C1 segment of cervical spinal cord (tissue), 14 donors: ENCODE results near the gene TOB1.
"Not testable (repeated sequence)": the region's sequence is repeated elsewhere in the genome, so short reads cannot be mapped to it uniquely, and the experiment has no call there.

Experiments
- DNase-seq, 14 donors: peaks; one replicate each; lab custom pipeline; 2025; lab: John Stamatoyannopoulos, UW

The TOB1 gene

DNA sequence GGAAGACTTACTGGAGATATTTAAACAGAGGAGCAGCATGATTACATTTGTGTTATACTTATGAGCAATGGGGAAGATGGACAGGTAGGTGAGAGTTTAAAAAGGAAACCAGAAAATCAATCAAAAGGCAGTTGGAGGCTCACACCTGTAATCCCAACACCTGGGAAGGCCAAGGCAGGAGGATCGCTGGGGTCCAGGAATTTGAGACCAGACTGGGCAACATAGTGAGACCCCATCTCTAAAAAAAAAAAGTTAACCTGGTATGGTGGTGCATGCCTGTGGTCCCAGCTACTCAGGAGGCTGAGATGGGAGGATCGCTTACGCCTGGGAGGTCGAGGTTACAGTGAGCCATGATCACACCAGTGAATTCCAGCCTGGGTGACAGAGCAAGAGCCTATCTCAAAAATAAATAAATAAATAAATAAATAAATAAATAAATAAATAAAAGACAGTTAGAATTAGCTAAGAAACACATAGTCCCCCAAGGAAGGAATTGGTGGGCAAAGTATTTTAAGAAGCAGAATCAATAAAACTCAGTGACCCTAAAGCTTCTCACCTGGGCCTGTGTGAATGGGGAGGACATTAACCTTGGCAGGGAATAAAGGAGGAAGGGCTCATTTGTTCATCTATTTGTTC lies 32.3 kb upstream of the TOB1 start:
- no peak for DNase-seq

DNA sequence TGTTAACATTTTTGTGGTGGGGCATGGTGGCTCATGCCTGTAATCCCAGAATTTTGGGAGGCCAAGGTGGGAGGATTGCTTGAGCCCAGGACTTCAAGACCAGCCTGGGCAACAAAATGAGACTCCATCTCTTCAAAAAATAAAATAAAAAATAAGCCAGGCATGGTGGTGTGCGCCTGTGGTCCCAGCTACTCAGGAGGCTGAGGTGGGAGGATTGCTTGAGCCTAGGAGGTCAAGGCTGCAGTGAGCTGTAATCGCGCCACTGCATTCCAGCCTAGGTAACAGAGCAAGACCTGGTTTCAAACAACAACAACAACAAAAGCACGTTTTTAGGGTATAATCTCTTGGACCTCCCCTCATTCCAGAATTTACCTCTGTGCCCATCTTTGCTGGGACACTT lies 28.4 kb upstream of the TOB1 start:
- DNase-seq, result not testable (repeated sequence)

DNA sequence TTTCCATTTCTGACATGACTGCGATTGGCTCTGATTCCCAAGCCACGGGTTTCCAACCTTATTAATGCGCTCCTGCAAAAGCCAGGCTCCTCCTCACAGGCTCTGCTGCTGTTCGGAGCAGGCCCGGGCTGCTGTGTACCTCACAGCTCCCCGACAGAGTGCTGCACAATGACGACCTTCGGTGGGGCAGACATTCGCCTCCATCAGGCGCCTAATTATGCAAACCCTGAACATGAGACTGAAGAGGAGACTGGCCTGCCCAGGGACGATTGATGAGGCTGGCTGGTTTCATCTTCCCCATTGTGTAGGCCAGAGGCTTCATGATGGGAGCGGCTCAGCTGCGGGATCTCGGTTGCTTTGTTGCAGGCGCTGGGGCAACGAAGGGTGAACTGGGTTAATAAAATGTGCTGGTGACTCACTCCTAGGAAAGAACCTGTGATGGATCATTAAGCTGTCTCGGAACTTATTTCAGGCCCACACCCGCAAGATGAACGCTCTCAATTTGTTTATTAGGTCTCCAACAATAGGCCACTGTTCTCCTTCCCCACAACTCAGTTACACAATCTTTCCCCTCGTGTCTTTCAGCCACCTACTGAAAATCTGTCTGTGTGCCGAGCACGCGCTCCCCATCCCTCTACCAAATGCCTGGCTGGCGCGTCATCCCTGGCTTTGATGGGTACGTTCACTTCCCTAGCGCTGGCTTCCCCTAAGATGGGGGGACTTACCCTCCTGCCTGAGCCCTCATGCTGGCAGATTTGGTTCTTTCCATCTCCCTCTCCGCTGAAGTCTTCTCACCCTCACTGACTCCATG lies 27.2 kb upstream of the TOB1 start:
- peak in 12 of 14 donors; percentile 21 to 86 (median 68) for DNase-seq

DNA sequence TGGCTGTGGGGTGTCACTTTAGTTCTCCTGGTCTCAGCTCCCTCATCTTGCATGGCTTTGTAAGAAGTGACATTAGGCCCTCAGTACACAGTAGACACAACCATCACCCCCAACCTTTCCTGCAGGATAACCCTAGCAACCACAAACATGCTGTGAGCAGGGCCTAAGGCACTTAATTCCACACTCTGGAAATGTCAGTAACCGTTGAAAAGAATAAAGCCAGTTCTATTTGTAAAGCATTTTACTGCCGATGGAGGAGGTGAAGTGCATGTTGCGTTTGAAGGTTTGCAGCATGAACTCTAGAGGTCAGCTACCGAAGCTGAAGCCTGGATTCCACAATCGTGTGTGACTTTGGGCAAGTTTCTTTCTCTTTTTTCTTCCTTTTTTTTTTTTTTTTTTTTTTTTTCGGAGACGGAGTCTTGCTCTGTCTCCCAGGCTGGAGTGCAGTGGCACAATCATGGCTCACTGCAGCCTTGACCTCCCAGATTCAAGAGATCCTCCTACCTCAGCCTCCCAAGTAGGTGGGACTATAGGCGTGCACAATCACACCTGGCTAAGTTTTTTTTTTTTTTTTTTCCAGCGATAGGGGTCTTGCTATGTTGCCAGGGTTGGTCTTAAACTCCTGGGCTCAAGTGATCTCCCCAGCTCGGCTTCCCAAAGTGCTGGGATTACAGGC lies 26.1 kb upstream of the TOB1 start:
- DNase-seq, result no peak

DNA sequence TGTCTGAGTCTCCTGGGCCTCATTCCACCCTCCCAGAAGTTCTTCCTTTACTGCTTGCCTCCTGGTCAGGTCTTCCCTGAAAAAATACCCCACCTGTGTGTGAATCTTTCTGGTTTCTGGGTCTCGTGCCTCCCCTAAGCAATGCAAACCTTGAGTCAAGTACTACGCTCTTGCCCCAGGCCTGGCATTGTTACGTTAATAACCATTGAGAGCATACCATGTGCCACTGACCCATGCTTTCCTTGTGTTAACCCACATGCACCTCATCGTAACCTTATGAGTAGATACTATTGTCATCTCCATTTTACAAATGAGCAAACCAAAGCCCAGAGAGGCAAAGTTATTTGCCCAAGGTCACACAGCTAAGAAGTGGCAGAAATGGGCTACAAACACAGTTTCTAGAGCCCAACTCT lies 25.4 kb upstream of the TOB1 start:
- DNase-seq, result no peak

DNA sequence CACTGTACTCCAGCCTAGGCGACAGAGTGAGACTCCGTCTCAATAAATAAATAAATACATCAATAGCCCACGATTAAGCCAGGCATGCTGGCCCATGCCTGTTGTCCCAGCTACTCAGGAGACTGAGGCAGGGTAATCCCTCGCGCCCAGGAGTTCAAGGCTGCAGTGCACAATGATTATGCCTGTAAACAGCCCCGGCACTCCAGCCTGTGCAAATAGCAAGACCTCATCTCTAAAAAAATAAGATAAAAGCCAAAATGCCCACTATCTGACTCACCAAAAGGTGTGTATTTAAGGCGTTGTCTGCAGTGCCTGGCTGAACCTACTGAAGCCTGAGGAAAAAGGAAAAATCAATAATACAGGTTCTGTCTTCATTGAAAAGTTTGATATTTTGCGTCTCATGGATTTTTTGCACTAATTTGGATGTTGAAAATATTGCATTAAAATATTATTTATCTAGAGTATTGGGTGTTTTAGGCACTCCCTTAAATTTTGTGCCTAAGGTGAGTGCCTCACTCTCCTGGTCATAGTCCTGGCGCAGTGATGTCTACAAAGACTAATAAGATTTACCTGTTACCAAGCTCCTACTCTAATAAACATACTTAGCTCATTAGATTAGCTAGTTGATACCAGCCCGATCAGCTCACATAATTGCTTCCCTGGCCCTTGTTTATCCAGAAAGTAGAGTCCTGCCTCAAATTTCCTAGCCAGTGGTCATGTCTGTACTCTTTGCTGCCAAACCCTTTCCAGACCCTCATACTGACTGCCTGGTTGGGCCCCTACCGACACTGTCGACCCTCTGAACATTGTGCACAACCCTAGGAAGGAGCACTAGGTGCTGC lies 24.7 kb upstream of the TOB1 start:
- DNase-seq, result no peak

DNA sequence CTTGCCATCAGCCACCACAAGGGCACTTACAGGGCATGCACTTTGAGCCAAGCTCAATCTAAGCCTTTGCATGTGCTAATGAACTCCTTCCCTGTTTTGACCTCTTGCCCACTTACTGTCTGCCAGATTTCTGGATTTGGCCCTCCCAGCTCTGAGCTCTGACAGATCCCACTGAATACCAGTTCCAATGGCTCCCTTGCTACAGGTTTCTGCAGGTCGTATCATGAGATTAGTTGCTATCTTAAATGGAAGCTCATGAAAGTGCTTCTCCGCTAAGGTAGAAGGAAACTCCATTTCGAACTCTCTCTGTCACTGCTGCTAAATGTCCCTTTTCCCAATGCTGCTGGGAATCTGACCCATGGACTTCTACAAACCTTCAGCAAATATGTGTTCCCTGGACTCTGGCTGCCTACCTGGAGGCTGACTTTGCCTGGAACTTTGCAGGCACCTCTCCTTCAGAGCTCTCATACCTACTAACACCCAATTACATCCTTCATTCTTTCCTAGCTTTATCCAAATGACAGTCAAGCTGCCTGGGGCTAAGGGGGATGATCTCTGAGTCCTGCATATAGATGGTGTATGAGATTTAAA lies 23.5 kb upstream of the TOB1 start:
- no peak for DNase-seq

DNA sequence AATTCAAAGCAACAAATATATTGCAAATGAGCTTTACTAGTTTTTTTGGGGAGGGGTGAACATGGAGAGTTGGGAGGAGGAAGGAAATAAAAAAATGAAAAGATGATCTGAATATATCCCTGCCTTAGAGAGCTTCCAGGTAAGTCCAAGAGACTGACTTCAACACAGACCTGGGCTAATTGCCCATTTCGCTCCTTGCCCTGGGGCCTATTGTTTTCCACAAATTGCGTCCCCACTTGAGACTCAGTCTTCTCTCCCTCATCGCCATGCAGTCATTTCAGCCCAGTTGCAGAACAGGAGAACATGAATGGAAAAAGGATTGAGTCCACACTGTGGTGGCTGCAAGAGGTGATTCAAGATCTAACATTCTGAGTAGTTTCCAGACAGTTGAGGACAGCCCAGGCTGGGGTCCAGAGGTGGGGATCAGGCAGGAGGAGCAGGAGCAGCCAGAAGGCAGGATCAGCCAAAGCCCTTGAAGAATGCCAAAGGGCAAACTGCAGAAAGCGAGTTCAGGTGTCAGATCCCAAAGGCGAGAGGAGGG lies 21.6 kb upstream of the TOB1 start:
- DNase-seq, result no peak

DNA sequence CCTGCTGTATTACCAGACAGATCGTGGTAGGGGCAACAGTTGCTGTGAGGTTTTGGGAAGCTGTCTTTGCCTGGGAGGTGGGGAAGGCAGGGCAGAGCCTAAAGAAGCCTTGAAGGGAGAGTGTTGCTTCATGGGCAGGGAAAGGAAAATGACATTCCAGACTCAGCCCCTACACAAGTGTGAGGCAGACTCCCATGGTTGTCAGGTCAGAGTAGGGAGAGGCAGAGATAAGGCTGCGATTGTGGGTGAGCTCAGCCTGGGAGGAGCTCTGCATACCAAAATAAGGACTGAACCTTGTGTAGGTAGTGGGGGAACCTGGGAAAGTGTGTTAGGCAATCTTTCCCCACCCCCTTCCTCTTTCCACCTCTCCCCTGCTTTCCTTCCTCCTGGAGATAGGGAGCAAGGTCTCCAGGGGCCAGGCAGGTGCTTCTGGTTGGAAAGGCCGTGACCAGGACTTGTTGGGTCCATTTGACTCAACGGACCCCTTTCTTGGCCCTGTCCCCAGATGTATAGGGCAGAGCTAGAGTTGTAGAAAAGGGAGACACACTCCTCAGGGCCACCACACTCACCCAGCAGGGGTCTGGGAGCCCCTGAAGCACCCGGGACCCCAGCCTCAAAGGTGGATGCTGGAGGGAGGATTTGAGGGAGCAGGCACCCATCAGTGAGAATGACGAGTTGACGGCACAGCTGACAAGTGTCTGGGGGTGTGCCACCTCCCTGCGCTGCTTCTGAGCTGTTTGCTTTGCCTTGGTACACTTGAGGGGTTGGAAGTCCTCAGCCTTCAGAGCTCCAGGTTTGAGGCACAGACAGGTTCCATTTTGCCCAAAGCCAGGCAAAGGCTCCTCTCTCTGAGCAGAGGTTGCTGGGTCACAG lies 18.5 kb upstream of the TOB1 start:
- DNase-seq, result no peak

DNA sequence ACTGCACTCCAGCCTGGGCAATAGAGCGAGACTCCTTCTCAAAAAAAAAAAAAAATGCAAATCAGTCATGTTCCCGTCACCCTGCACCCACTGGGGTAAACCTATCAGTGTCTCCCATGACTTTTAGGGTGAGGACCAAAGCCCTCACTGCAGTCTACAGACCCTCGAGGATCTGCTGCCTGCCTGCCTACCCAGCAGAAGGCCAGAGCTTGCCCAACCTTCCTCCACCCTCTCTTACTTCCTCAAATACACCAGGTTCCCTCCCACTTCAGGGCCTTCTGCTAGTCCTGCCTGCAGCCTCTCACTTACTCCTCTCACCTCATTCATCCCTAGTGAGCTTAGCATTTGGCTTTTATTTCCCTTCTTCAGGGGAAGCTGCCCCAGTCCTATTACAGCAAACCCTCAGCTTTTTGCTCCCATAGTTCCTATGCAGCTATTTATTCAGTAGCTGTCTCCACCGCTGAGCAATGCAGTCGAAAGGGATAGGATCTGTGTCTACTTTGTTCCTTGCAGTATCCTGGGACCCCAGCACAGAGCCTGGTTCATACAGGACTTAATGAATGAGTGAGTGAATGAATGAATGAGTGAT lies 17.8 kb upstream of the TOB1 start:
- no peak for DNase-seq

DNA sequence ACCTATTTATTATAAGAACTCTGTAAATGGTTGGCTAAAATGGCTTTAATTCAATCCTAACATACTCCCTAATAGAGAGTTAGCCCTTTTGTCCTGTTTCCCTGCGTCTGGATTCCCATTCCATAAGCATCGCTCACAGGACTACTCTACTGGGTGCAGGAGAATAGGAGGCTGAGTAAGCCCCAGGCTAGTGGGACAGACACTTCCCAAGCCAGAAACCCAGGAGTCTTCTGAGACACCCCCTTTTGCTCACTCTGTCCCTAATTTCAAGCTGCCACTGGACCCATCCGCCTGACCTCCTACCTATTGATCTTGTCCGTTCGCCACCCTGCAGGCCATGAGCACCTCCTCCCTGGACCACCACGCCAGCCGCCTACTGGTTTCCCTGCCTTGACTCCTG lies 16.7 kb upstream of the TOB1 start:
- no peak for DNase-seq

DNA sequence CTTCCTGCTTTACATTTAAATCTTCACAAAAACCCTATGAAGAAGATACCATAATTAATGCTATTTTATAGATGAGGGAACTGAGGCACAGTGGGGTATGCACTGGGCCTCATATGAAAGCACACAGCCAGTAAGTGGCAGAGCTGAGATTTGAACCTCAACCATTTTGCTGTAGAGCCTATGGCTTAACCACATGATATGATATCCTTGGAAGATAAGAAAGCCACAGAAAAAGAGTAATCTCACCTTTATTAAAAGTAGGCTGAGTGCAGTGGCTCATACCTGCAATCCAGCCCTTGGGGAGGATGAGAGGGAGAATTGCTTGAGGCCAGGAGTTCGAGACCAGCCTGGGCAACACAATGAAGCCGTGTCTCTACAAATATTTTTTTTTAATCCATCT lies 15.0 kb upstream of the TOB1 start:
- DNase-seq, result no peak

DNA sequence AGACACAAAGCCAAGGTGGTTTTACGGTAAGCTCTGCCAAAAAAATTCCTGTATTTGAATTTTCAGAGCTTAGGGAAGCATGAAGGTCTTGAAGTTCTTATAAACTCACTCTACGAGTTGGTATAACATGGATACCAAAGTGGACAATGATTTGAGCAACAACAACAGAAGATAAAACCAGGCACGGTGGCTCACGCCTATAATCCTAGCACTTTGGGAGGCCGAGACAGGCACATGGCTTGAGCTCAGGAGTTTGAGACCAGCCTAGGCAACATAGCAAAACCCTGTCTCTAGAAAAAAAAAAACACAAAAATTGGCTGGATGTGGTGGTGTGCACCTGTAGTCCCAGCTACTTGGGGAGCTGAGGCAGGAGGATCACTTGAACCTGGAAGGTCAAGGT lies 12.9 kb upstream of the TOB1 start:
- no peak for DNase-seq

DNA sequence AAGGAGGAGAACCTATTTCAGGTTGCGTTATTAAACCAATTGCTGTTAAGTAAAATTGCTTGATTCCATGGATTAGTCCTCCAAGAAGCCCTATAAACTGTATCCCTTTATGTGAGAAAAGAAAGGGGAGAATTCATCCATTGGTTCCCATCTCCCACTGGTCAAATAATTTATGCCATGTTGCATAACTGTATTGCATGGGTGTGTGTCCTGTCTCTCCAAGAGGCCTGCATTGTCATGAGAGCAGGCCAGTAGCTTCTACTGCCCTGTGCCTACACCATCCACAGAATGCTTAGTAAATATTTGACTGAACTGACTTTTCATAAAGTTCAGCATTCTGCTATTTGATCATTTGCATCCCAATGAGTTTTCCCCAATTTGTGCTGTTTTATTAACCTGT lies 11.7 kb upstream of the TOB1 start:
- no peak for DNase-seq

DNA sequence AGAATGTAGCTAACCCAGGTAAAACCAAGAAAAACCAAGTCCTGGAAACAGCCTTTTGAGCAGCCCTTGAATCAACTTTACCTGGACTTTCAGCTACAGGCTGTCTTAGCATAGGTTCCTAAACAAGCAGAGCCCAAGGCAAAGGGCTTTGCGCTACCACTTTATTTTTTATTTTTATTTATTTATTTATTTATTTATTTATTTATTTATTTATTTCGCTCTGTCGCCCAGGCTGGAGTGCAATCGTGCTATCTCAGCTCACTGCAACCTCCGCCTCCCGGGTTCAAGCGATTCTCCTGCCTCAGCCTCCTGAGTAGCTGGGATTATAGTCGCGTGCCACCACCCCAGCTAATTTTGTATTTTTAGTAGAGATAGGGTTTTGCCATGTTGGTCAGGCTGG lies 10.9 kb upstream of the TOB1 start:
- not testable (repeated sequence) for DNase-seq

DNA sequence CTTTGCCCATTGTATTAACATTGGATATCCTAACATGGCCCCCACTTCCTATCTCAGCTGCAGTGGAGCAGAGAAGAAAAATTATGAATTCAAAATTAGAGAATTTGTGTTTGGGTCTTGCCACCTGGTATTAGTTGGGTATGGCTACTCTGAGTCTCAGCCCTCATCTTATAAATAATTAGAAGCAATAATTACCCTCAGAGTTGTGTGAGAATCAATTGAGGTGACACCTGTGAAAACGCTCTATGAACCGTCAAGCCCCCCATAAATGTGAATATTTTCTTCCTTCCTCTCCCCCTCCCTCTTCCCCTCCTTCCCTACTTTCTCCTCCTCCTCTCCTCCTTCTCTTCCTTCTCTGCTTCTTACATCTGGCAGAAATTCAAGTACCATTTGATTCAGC lies 8.9 kb upstream of the TOB1 start:
- DNase-seq, result no peak

DNA sequence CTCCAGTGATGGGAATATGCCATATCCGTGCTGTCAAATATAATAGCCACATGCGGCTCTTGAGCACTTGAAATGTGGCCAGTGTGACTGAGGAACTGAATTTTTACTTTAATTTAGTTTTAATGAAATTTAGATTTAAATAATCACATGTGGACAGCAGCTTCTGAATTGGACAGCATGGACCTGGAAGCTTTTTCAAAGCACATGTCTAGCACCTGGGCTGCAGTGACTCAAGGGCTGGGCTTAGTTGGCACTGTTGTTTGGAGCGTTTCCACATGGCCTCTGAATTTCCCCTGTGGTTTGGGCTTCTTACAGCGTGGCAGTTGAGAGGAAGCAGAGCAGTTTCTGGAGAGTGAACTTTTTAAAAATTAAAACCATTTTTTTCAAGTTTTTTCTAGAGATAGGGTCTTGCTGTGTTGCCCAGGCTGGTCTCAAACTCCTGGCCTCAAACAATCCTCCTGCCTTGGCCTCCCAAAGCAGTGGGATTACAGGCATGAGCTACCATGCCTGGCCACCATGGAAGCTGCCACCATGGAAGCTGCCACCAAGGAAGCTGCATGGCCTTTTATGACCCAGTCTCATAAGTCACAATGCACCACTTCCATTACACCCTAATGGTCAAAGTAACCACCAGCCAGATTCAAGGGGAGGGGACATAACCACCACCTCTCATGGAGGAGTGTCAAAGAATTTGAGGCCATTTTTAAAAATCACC lies 6.7 kb upstream of the TOB1 start:
- DNase-seq, result no peak

DNA sequence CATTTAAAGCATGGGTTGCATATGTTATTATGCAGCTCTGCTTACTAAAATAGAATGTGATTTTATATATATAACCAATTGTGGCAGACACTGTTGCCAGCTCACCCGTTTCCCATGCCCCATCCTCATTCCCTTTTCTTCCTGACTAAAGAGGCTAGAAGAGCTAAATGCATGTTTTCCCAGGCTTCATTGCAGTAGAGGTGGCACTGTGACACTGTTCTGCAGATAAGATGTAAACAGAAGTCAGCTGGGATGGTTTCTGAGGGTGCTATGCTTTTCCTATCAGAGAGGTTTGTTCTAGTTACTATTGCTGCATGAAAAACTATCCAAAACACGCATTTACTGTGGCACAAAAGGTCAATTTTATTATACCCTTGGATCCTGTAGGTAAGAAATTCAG lies 5.7 kb upstream of the TOB1 start:
- no peak for DNase-seq

DNA sequence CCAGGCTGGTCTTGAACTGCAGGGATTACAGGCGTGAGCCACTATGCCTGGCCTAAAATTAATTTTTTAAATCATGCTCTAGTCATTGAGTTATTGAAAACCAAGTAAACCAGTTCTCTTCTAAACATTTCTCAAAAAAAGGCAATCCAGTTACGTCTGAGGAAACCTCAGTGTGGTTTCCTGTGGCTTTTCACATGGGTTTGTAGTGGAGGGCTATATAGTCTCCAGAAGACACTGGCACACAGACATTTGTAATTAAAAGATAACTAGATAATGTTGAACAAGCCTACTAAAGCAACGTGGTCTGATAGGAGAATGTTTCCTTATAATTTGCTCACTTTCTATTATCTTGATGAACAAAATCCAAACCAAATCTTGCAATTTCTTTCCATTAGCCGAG lies 5.2 kb upstream of the TOB1 start:
- no peak for DNase-seq
